Activated CD4-positive, alpha-beta T cell treated with anti-CD3 and anti-CD28 coated beads, Interleukin-2, amount 10 ng/mL, durations not matched to agents 24 days and 14 days (primary cell): ENCODE measurements around the gene RAP1GDS1. TPM values are rescaled to one million over a fixed set of nuclear protein-coding genes. Genes with fewer than 3 reads are reported as not detected.
"Not testable (repeated sequence)": the region's sequence is repeated elsewhere in the genome, so short reads cannot be mapped to it uniquely, and the experiment has no call there.

Experiments
- DNase-seq: peaks from one replicate; pipeline ENCODE4 v3.0.0; 2022
- H3K27ac Mint-ChIP-seq: one replicate; pipeline ENCODE4 v1.8.0; 2022; ENCODE audit warnings: mild to moderate bottlenecking, mixed read lengths
- H3K27me3 Mint-ChIP-seq: one replicate; pipeline ENCODE4 v1.8.0; 2022; ENCODE audit warnings: mixed read lengths
- H3K36me3 Mint-ChIP-seq: one replicate; pipeline ENCODE4 v1.8.0; 2022; ENCODE audit warnings: low read depth, mild to moderate bottlenecking, mixed read lengths
- H3K4me1 Mint-ChIP-seq: one replicate; pipeline ENCODE4 v1.8.0; 2021; ENCODE audit warnings: mixed read lengths
- H3K4me3 Mint-ChIP-seq: one replicate; pipeline ENCODE4 v1.8.0; 2022; ENCODE audit warnings: mild to moderate bottlenecking, moderate library complexity, mixed read lengths
- H3K9me3 Mint-ChIP-seq: one replicate; pipeline ENCODE4 v1.8.0; 2021; ENCODE audit warnings: mixed read lengths
- intact Hi-C: fragments of 100-400 bp; cut with micrococcal nuclease; formaldehyde crosslinking; loops from one replicate; pipeline ENCODE4 v1.15.1; 2023
- total RNA-seq: library from RNA; stranded (reverse); gene quantifications from 2 replicates; pipeline ENCODE4 v1.2.3, GENCODE V29; 2022

Gene RAP1GDS1
- total RNA-seq, 1 donor from 2014 or later = 60.2 TPM

GRCh38 chr4:98261405-98262291, 464 bp downstream of the RAP1GDS1 start:
- Mint-ChIP-seq H3K4me3 (peak overlapping the region; percentile 99), H3K27me3 (peaks cover 2% of the 10 kb centered on the region), H3K36me3 (peaks cover 10% of the 10 kb centered on the region), H3K4me1 (peaks cover 35% of the 10 kb centered on the region), H3K9me3 (no peaks in the 10 kb centered on the region), H3K27ac (peak overlapping the region; percentile 96)
- intact Hi-C loops = loop anchor here (1.0 to 10.0 kb wide), 9 partner anchors 27 to 1301 kb away; partner anchors contain the start of genes EIF4E, METAP1, STPG2 and TRMT10A
- peak; percentile 81 for DNase-seq

GRCh38 chr4:98262431-98262830, 1.2 kb downstream of the RAP1GDS1 start:
- Mint-ChIP-seq H3K4me3 (peak overlapping the region; percentile 99), H3K27ac (peak overlapping the region; percentile 96), H3K9me3 (peaks cover 5% of the 10 kb centered on the region), H3K4me1 (peaks cover 37% of the 10 kb centered on the region), H3K27me3 (peaks cover 2% of the 10 kb centered on the region), H3K36me3 (peaks cover 15% of the 10 kb centered on the region)
- DNase-seq = no peak
- intact Hi-C loops = loop anchor here (1.0 to 10.0 kb wide), 4 partner anchors 26 to 1300 kb away; partner anchors contain the start of gene TRMT10A

GRCh38 chr4:98267498-98267897, 6.3 kb downstream of the RAP1GDS1 start:
- intact Hi-C loops = loop anchor here (10.0 kb wide), 1 partner anchor 787 kb away; no protein-coding TSS in a partner anchor
- Mint-ChIP-seq H3K4me3 (no peak overlapping the region), H3K27ac (no peak overlapping the region), H3K27me3 (no peaks in the 10 kb centered on the region), H3K4me1 (peaks cover 31% of the 10 kb centered on the region), H3K9me3 (peaks cover 14% of the 10 kb centered on the region), H3K36me3 (peaks cover 43% of the 10 kb centered on the region)
- no peak for DNase-seq

- H3K36me3 Mint-ChIP-seq = peaks cover 46% of the 10 kb centered on the region
- peaks cover 23% of the 10 kb centered on the region for H3K9me3 Mint-ChIP-seq
- peaks cover 15% of the 10 kb centered on the region for H3K4me1 Mint-ChIP-seq
- no peak for DNase-seq
- no peaks in the 10 kb centered on the region for H3K27me3 Mint-ChIP-seq
- intact Hi-C loops = no loop called here
- H3K4me3 Mint-ChIP-seq = no peak overlapping the region
- H3K27ac Mint-ChIP-seq = peak overlapping the region; percentile 31
These were observed 14.0 kb downstream of the RAP1GDS1 start for GRCh38 chr4:98275145-98275544.

GRCh38 chr4:98283219-98284189, 22.3 kb downstream of the RAP1GDS1 start:
- Mint-ChIP-seq H3K27me3 (no peaks in the 10 kb centered on the region), H3K36me3 (peaks cover 16% of the 10 kb centered on the region), H3K4me1 (peaks cover 30% of the 10 kb centered on the region), H3K9me3 (peaks cover 9% of the 10 kb centered on the region), H3K27ac (no peak overlapping the region), H3K4me3 (no peak overlapping the region)
- intact Hi-C loops = no loop called here
- DNase-seq = no peak

GRCh38 chr4:98284640-98285046, 23.5 kb downstream of the RAP1GDS1 start:
- H3K36me3 Mint-ChIP-seq = peaks cover 16% of the 10 kb centered on the region
- no peak for DNase-seq
- intact Hi-C loops = no loop called here
- H3K27me3 Mint-ChIP-seq = no peaks in the 10 kb centered on the region
- H3K27ac Mint-ChIP-seq = no peak overlapping the region
- H3K9me3 Mint-ChIP-seq = peaks cover 8% of the 10 kb centered on the region
- H3K4me3 Mint-ChIP-seq = no peak overlapping the region
- peaks cover 39% of the 10 kb centered on the region for H3K4me1 Mint-ChIP-seq

- peaks cover 10% of the 10 kb centered on the region for H3K36me3 Mint-ChIP-seq
- intact Hi-C loops = no loop called here
- H3K9me3 Mint-ChIP-seq = peaks cover 3% of the 10 kb centered on the region
- H3K4me3 Mint-ChIP-seq = no peak overlapping the region
- no peaks in the 10 kb centered on the region for H3K27me3 Mint-ChIP-seq
- H3K27ac Mint-ChIP-seq = no peak overlapping the region
- peaks cover 43% of the 10 kb centered on the region for H3K4me1 Mint-ChIP-seq
- DNase-seq = no peak
These were observed 24.5 kb downstream of the RAP1GDS1 start for GRCh38 chr4:98285676-98286075.

- Mint-ChIP-seq H3K27ac (no peak overlapping the region), H3K36me3 (peaks cover 2% of the 10 kb centered on the region), H3K4me3 (no peak overlapping the region), H3K9me3 (no peaks in the 10 kb centered on the region), H3K4me1 (peaks cover 36% of the 10 kb centered on the region), H3K27me3 (no peaks in the 10 kb centered on the region)
- intact Hi-C loops = no loop called here
- DNase-seq = no peak
These were observed 26.1 kb downstream of the RAP1GDS1 start for GRCh38 chr4:98287328-98287727.

GRCh38 chr4:98288671-98289070, 27.5 kb downstream of the RAP1GDS1 start:
- H3K36me3 Mint-ChIP-seq, DNase-seq, H3K27me3 Mint-ChIP-seq, H3K9me3 Mint-ChIP-seq: not testable (repeated sequence)
- intact Hi-C loops = loop anchor here (2.0 kb wide), 1 partner anchor 26 kb away; no protein-coding TSS in a partner anchor
- peak overlapping the region; percentile 55 for H3K4me3 Mint-ChIP-seq
- peak overlapping the region; percentile 72 for H3K27ac Mint-ChIP-seq
- peaks cover 33% of the 10 kb centered on the region for H3K4me1 Mint-ChIP-seq

- Mint-ChIP-seq H3K27ac (peak overlapping the region; percentile 76), H3K4me3 (peak overlapping the region; percentile 58), H3K9me3 (no peaks in the 10 kb centered on the region), H3K4me1 (peaks cover 30% of the 10 kb centered on the region), H3K36me3 (peaks cover 10% of the 10 kb centered on the region), H3K27me3 (no peaks in the 10 kb centered on the region)
- DNase-seq = no peak
- intact Hi-C loops = loop anchor here (2.0 kb wide), 1 partner anchor 27 kb away; no protein-coding TSS in a partner anchor
These were observed 28.2 kb downstream of the RAP1GDS1 start for GRCh38 chr4:98289375-98289774.

GRCh38 chr4:98290511-98290910, 29.3 kb downstream of the RAP1GDS1 start:
- H3K36me3 Mint-ChIP-seq = peaks cover 17% of the 10 kb centered on the region
- H3K27ac Mint-ChIP-seq = no peak overlapping the region
- H3K9me3 Mint-ChIP-seq = no peaks in the 10 kb centered on the region
- no peak overlapping the region for H3K4me3 Mint-ChIP-seq
- H3K4me1 Mint-ChIP-seq = peaks cover 29% of the 10 kb centered on the region
- no peaks in the 10 kb centered on the region for H3K27me3 Mint-ChIP-seq
- no peak for DNase-seq
- intact Hi-C loops = no loop called here

GRCh38 chr4:98293104-98293887, 32.1 kb downstream of the RAP1GDS1 start:
- no peak for DNase-seq
- Mint-ChIP-seq H3K4me3 (no peak overlapping the region), H3K4me1 (peaks cover 35% of the 10 kb centered on the region), H3K27me3 (no peaks in the 10 kb centered on the region), H3K9me3 (no peaks in the 10 kb centered on the region), H3K27ac (peak overlapping the region; percentile 47), H3K36me3 (peaks cover 27% of the 10 kb centered on the region)
- intact Hi-C loops = no loop called here

GRCh38 chr4:98298022-98298421, 36.8 kb downstream of the RAP1GDS1 start:
- Mint-ChIP-seq H3K36me3 (peaks cover 52% of the 10 kb centered on the region), H3K4me1 (peaks cover 18% of the 10 kb centered on the region), H3K27me3 (no peaks in the 10 kb centered on the region), H3K4me3 (no peak overlapping the region), H3K9me3 (peaks cover 12% of the 10 kb centered on the region), H3K27ac (peak overlapping the region; percentile 6)
- no peak for DNase-seq
- intact Hi-C loops = no loop called here
